ENCODE measurements around the gene CCL1.
"Not testable (repeated sequence)": the region's sequence is repeated elsewhere in the genome, so short reads cannot be mapped to it uniquely, and the experiment has no call there.

Gene CCL1

GRCh38 chr17:34358631-34359030 lies 4.4 kb downstream of the CCL1 start:
- no peak for DNase-seq (ENCODE audit: low spot score)

GRCh38 chr17:34357398-34357797 lies 5.6 kb downstream of the CCL1 start:
- DNase-seq (ENCODE audit: low spot score) = peak; percentile 1

- peak; percentile 1 for DNase-seq (ENCODE audit: low spot score)
Measured at GRCh38 chr17:34356194-34356593, 6.8 kb downstream of the CCL1 start, which contains the start of gene CCL13. CCL13 (plus strand) TSS chr17:34356480; CDS start chr17:34356527, 47 bp downstream.

GRCh38 chr17:34354637-34355036 lies 8.4 kb downstream of the CCL1 start:
- DNase-seq (ENCODE audit: low spot score) = peak; percentile 29

- DNase-seq (ENCODE audit: low spot score) = no peak
Measured at GRCh38 chr17:34352191-34352590, 10.8 kb downstream of the CCL1 start.

- DNase-seq (ENCODE audit: low spot score) = no peak
Measured at GRCh38 chr17:34351096-34351495, 11.9 kb downstream of the CCL1 start.

GRCh38 chr17:34349751-34350150 lies 13.3 kb downstream of the CCL1 start:
- DNase-seq (ENCODE audit: low spot score) = no peak

- no peak for DNase-seq (ENCODE audit: low spot score)
Measured at GRCh38 chr17:34347063-34347462, 16.0 kb downstream of the CCL1 start.

- DNase-seq (ENCODE audit: low spot score) = no peak
Measured at GRCh38 chr17:34341916-34342315, 21.1 kb downstream of the CCL1 start.

- no peak for DNase-seq (ENCODE audit: low spot score)
Measured at GRCh38 chr17:34339138-34339770, 23.8 kb downstream of the CCL1 start.

- no peak for DNase-seq (ENCODE audit: low spot score)
Measured at GRCh38 chr17:34337701-34338100, 25.3 kb downstream of the CCL1 start.

GRCh38 chr17:34327580-34327979 lies 35.5 kb downstream of the CCL1 start:
- DNase-seq (ENCODE audit: low spot score) = not testable (repeated sequence)

- no peak for DNase-seq (ENCODE audit: low spot score)
Measured at GRCh38 chr17:34321964-34322363, 41.1 kb downstream of the CCL1 start.

GRCh38 chr17:34319039-34319483 lies 44.0 kb downstream of the CCL1 start, which contains the start of gene CCL8:
CCL8 (plus strand) TSS chr17:34319435; CDS start chr17:34319502, 67 bp downstream.
- DNase-seq (ENCODE audit: low spot score) = no peak

- no peak for DNase-seq (ENCODE audit: low spot score)
Measured at GRCh38 chr17:34318474-34318873, 44.6 kb downstream of the CCL1 start.

GRCh38 chr17:34314279-34314678 lies 48.8 kb downstream of the CCL1 start:
- DNase-seq (ENCODE audit: low spot score) = peak; percentile 56

- peak; percentile 49 for DNase-seq (ENCODE audit: low spot score)
Measured at GRCh38 chr17:34313164-34313563, 49.9 kb downstream of the CCL1 start.

GRCh38 chr17:34312080-34312479 lies 51.0 kb downstream of the CCL1 start:
- DNase-seq (ENCODE audit: low spot score) = no peak

- no peak for DNase-seq (ENCODE audit: low spot score)
Measured at GRCh38 chr17:34311291-34311690, 51.7 kb downstream of the CCL1 start.

Measured in GM03348 (cell line).